Rectal smooth muscle tissue (tissue), 1 donor: ENCODE data around the gene OIT3.
"Not testable (repeated sequence)": the region's sequence is repeated elsewhere in the genome, so short reads cannot be mapped to it uniquely, and the experiment has no call there.

Experiments
- H3K27ac ChIP-seq: one replicate; pipeline ENCODE4 v1.7.0; 2013; ENCODE audit warnings: low read depth, low read length, inconsistent platforms
- H3K27me3 ChIP-seq: one replicate; pipeline ENCODE4 v1.7.0; 2013; ENCODE audit warnings: low read length; ENCODE audit not compliant: control insufficient read depth, insufficient read depth
- H3K36me3 ChIP-seq: one replicate; pipeline ENCODE4 v1.7.0; 2013; ENCODE audit warnings: low read length; ENCODE audit not compliant: control insufficient read depth, insufficient read depth
- H3K4me1 ChIP-seq: one replicate; pipeline ENCODE4 v1.7.0; 2013; ENCODE audit warnings: low read length; ENCODE audit not compliant: control insufficient read depth, insufficient read depth
- H3K4me3 ChIP-seq: one replicate; pipeline ENCODE4 v1.7.0; 2013; ENCODE audit warnings: low read length
- H3K9ac ChIP-seq: one replicate; pipeline ENCODE4 v1.7.0; 2013; ENCODE audit warnings: low read length

Gene OIT3

GRCh38 chr10:72883861-72884260 lies 9.7 kb upstream of the OIT3 start:
- Histone ChIP-seq H3K4me3 (no peak overlapping the region), H3K9ac (no peak overlapping the region), H3K27ac (no peak overlapping the region), H3K36me3 (peaks cover 7% of the 10 kb centered on the region), H3K4me1 (no peaks in the 10 kb centered on the region), H3K27me3 (no peaks in the 10 kb centered on the region)

- no peaks in the 10 kb centered on the region for H3K27me3 ChIP-seq
- no peak overlapping the region for H3K4me3 ChIP-seq
- H3K36me3 ChIP-seq, result peaks cover 7% of the 10 kb centered on the region
- H3K27ac ChIP-seq, result no peak overlapping the region
- H3K9ac ChIP-seq, result no peak overlapping the region
- H3K4me1 ChIP-seq, result no peaks in the 10 kb centered on the region
Measured at GRCh38 chr10:72885953-72886352, 7.6 kb upstream of the OIT3 start.

GRCh38 chr10:72886621-72887020 lies 6.9 kb upstream of the OIT3 start:
- Histone ChIP-seq H3K36me3 (peaks cover 7% of the 10 kb centered on the region), H3K4me3 (no peak overlapping the region), H3K27ac (no peak overlapping the region), H3K27me3 (no peaks in the 10 kb centered on the region), H3K9ac (no peak overlapping the region), H3K4me1 (no peaks in the 10 kb centered on the region)

- H3K9ac ChIP-seq, result no peak overlapping the region
- H3K27me3 ChIP-seq, result no peaks in the 10 kb centered on the region
- H3K4me3 ChIP-seq, result no peak overlapping the region
- H3K36me3 ChIP-seq, result peaks cover 7% of the 10 kb centered on the region
- no peak overlapping the region for H3K27ac ChIP-seq
- no peaks in the 10 kb centered on the region for H3K4me1 ChIP-seq
Measured at GRCh38 chr10:72887043-72887442, 6.5 kb upstream of the OIT3 start.

GRCh38 chr10:72888151-72888638 lies 5.3 kb upstream of the OIT3 start:
- Histone ChIP-seq H3K36me3 (peaks cover 7% of the 10 kb centered on the region), H3K4me1 (no peaks in the 10 kb centered on the region), H3K27me3 (no peaks in the 10 kb centered on the region), H3K4me3 (no peak overlapping the region), H3K27ac (no peak overlapping the region), H3K9ac (no peak overlapping the region)

GRCh38 chr10:72889391-72889831 lies 4.1 kb upstream of the OIT3 start:
- no peaks in the 10 kb centered on the region for H3K27me3 ChIP-seq
- H3K4me1 ChIP-seq, result no peaks in the 10 kb centered on the region
- no peak overlapping the region for H3K9ac ChIP-seq
- no peak overlapping the region for H3K27ac ChIP-seq
- H3K4me3 ChIP-seq, result no peak overlapping the region
- H3K36me3 ChIP-seq, result peaks cover 7% of the 10 kb centered on the region

GRCh38 chr10:72890086-72890485 lies 3.5 kb upstream of the OIT3 start:
- H3K36me3 ChIP-seq, result peaks cover 7% of the 10 kb centered on the region
- no peaks in the 10 kb centered on the region for H3K4me1 ChIP-seq
- no peak overlapping the region for H3K9ac ChIP-seq
- H3K27ac ChIP-seq, result no peak overlapping the region
- no peaks in the 10 kb centered on the region for H3K27me3 ChIP-seq
- no peak overlapping the region for H3K4me3 ChIP-seq

- Histone ChIP-seq H3K4me3 (no peak overlapping the region), H3K36me3 (no peaks in the 10 kb centered on the region), H3K4me1 (no peaks in the 10 kb centered on the region), H3K27me3 (no peaks in the 10 kb centered on the region), H3K27ac (no peak overlapping the region), H3K9ac (no peak overlapping the region)
Measured at GRCh38 chr10:72895236-72895850, 1.8 kb downstream of the OIT3 start.

- Histone ChIP-seq H3K27ac (no peak overlapping the region), H3K4me1 (no peaks in the 10 kb centered on the region), H3K9ac (no peak overlapping the region), H3K36me3 (no peaks in the 10 kb centered on the region), H3K27me3 (no peaks in the 10 kb centered on the region), H3K4me3 (no peak overlapping the region)
Measured at GRCh38 chr10:72898616-72899015, 5.1 kb downstream of the OIT3 start.

- no peaks in the 10 kb centered on the region for H3K36me3 ChIP-seq
- H3K4me3 ChIP-seq, result no peak overlapping the region
- H3K4me1 ChIP-seq, result no peaks in the 10 kb centered on the region
- H3K27me3 ChIP-seq, result no peaks in the 10 kb centered on the region
- H3K27ac ChIP-seq, result no peak overlapping the region
- no peak overlapping the region for H3K9ac ChIP-seq
Measured at GRCh38 chr10:72899545-72899944, 6.0 kb downstream of the OIT3 start.

- H3K4me3 ChIP-seq, H3K4me1 ChIP-seq, H3K27me3 ChIP-seq, H3K27ac ChIP-seq, H3K36me3 ChIP-seq, H3K9ac ChIP-seq: not testable (repeated sequence)
Measured at GRCh38 chr10:72903941-72904446, 10.5 kb downstream of the OIT3 start.

- Histone ChIP-seq H3K27me3 (no peaks in the 10 kb centered on the region), H3K27ac (no peak overlapping the region), H3K4me1 (no peaks in the 10 kb centered on the region), H3K9ac (no peak overlapping the region), H3K36me3 (no peaks in the 10 kb centered on the region), H3K4me3 (no peak overlapping the region)
Measured at GRCh38 chr10:72904806-72905205, 11.3 kb downstream of the OIT3 start.

- H3K27ac ChIP-seq, result no peak overlapping the region
- no peaks in the 10 kb centered on the region for H3K36me3 ChIP-seq
- H3K4me3 ChIP-seq, result no peak overlapping the region
- no peak overlapping the region for H3K9ac ChIP-seq
- no peaks in the 10 kb centered on the region for H3K4me1 ChIP-seq
- no peaks in the 10 kb centered on the region for H3K27me3 ChIP-seq
Measured at GRCh38 chr10:72906446-72906845, 12.9 kb downstream of the OIT3 start.
